Esophagus squamous epithelium (tissue), 5 donors: Measurements from ENCODE around the gene PTCD3. TPM values are rescaled to one million over a fixed set of nuclear protein-coding genes. Genes with fewer than 3 reads are reported as not detected.

ENCODE experiments used
- DNase-seq: peaks from one replicate; lab custom pipeline; 2025; lab: John Stamatoyannopoulos, UW
- H3K27ac ChIP-seq, 4 donors: fragments of 200-600 bp; sonication (generic); one replicate each; pipeline ENCODE4 v1.5.1; 2016 to 2019; ENCODE audit warnings: mild to moderate bottlenecking in 1 of 4
- H3K27me3 ChIP-seq, 4 donors: fragments of 200-600 bp; sonication (generic); 1 replicate in 3 of 4; 2 replicates in 1 of 4; pipeline versions ENCODE4 v1.5.1 to v1.6.0; 2017 to 2021; ENCODE audit warnings: antibody characterized with exemption in 1 of 4
- H3K36me3 ChIP-seq, 3 donors: fragments of 200-600 bp; sonication (generic); one replicate each; pipeline ENCODE4 v1.5.1; 2016 to 2019
- H3K4me1 ChIP-seq, 3 donors: fragments of 200-600 bp; sonication (generic); one replicate each; pipeline ENCODE4 v1.5.1; 2017 to 2019
- H3K4me3 ChIP-seq, 4 donors: fragments of 200-600 bp; sonication (generic); 1 replicate in 3 of 4; 2 replicates in 1 of 4; pipeline ENCODE4 v1.5.1; 2016 to 2019; ENCODE audit warnings: mild to moderate bottlenecking in 2 of 4, moderate library complexity in 1 of 4
- H3K9me3 ChIP-seq, 3 donors: fragments of 200-600 bp; sonication (generic); one replicate each; pipeline ENCODE4 v1.5.1; 2016 to 2019
- CTCF ChIP-seq, 6 experiments: fragments of 450-650 bp in 4 of 6; fragments of 200-600 bp in 2 of 6; sonication (generic) in 2 of 6; IDR thresholded peaks; one replicate each; pipeline ENCODE4 v1.5.1; 2016 to 2019; ENCODE audit warnings: antibody characterized with exemption in 6 of 6, mild to moderate bottlenecking in 4 of 6, moderate library complexity in 4 of 6
- POLR2A ChIP-seq, 4 donors: fragments of 450-650 bp; IDR thresholded peaks; one replicate each; pipeline ENCODE4 v1.6.1; 2017; ENCODE audit warnings: antibody characterized with exemption in 4 of 4, mild to moderate bottlenecking in 4 of 4, moderate library complexity in 3 of 4
- WGBS, 2 donors: methylation state at CpG; one replicate each; pipeline ENCODE4 v1.1.5; 2018; 5-methylcytosine and 5-hydroxymethylcytosine counted together
- intact Hi-C: fragments of 100-400 bp; cut with DNase I; formaldehyde crosslinking; loops from one replicate; pipeline ENCODE4 v1.15.0; 2022
- total RNA-seq, 4 donors: library from RNA; depleted of rRNA; stranded (reverse); fragments of >200 nt; gene quantifications; one replicate each; pipeline ENCODE4 v1.1.0, GENCODE V29; 2016
- donor health status: DM: yes; HTN: yes; CAD: no.

PTCD3 gene
- total RNA-seq, 4 donors from 2014 or later = 16.7 to 63.9 (median 53.1) TPM

GRCh38 chr2:86094229-86094628 lies 11.8 kb upstream of the PTCD3 start:
- 63 to 64% methylated on average over 1 of the region's 1 CpG for WGBS, 2 donors
- H3K36me3 ChIP-seq = peaks cover 0 to 98% (median 24%) of the 10 kb centered on the region in 3 donors
- TF ChIP-seq POLR2A (IDR thresholded peaks at IDR 0.05) = no peak
- no peak for TF ChIP-seq CTCF (IDR thresholded peaks at IDR 0.05)

GRCh38 chr2:86097114-86097896 lies 8.7 kb upstream of the PTCD3 start:
- intact Hi-C loops = no loop called here
- no peak for DNase-seq
- TF ChIP-seq CTCF (IDR thresholded peaks at IDR 0.05) (no peak), POLR2A (IDR thresholded peaks at IDR 0.05) (no peak)
- Histone ChIP-seq H3K27me3 (no peaks in the 10 kb centered on the region), H3K4me1 (no peaks in the 10 kb centered on the region), H3K9me3 (no peaks in the 10 kb centered on the region), H3K36me3 (peaks cover 3 to 97% (median 25%) of the 10 kb centered on the region in 3 donors), H3K27ac (no peak overlapping the region), H3K4me3 (no peak overlapping the region)
- WGBS, 2 donors = 93 to 98% methylated on average over 3 of the region's 3 CpGs

More at GRCh38 chr2:86094229-86094628, 11.8 kb upstream of the PTCD3 start:
- Histone ChIP-seq H3K27ac (no peak overlapping the region), H3K4me3 (no peak overlapping the region), H3K4me1 (no peaks in the 10 kb centered on the region), H3K27me3 (no peaks in the 10 kb centered on the region), H3K9me3 (no peaks in the 10 kb centered on the region)
- intact Hi-C loops = no loop called here
- DNase-seq = no peak

GRCh38 chr2:86097913-86098312 lies 8.1 kb upstream of the PTCD3 start:
- intact Hi-C loops = no loop called here
- no peak overlapping the region for H3K27ac ChIP-seq
- no peaks in the 10 kb centered on the region for H3K9me3 ChIP-seq
- H3K4me1 ChIP-seq = no peaks in the 10 kb centered on the region
- WGBS, 2 donors = 84 to 90% methylated on average over 1 of the region's 1 CpG
- no peak overlapping the region for H3K4me3 ChIP-seq
- TF ChIP-seq CTCF (IDR thresholded peaks at IDR 0.05) (no peak), POLR2A (IDR thresholded peaks at IDR 0.05) (no peak)
- peaks cover 3 to 97% (median 25%) of the 10 kb centered on the region in 3 donors for H3K36me3 ChIP-seq
- DNase-seq = no peak
- no peaks in the 10 kb centered on the region for H3K27me3 ChIP-seq

DNA sequence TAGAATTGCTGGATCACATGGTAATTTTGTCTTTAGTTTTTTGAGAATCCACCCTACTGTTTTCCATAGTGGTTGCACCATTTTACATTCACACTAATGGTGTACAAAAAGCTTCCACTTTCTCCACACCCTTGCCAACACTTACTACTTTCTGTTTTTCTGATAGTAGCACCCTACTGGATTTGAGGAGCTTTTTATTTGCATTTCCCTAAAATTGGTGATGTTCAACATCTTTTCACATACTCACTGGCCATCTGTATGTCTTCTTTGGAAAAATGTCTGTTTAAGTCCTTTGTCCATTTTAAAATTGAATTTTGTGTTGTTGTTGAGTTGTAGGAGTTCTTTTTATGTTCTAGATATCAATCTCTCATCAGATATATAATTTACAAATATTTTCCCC lies 3.9 kb upstream of the PTCD3 start:
- Histone ChIP-seq H3K27me3 (no peaks in the 10 kb centered on the region), H3K4me1 (peaks cover 11 to 28% (median 14%) of the 10 kb centered on the region in 3 donors), H3K9me3 (no peaks in the 10 kb centered on the region), H3K27ac (no peak overlapping the region), H3K36me3 (peaks cover 3 to 59% (median 11%) of the 10 kb centered on the region in 3 donors), H3K4me3 (no peak overlapping the region)
- DNase-seq = no peak
- TF ChIP-seq POLR2A (IDR thresholded peaks at IDR 0.05) (no peak), CTCF (IDR thresholded peaks at IDR 0.05) (no peak)
- intact Hi-C loops = no loop called here

DNA sequence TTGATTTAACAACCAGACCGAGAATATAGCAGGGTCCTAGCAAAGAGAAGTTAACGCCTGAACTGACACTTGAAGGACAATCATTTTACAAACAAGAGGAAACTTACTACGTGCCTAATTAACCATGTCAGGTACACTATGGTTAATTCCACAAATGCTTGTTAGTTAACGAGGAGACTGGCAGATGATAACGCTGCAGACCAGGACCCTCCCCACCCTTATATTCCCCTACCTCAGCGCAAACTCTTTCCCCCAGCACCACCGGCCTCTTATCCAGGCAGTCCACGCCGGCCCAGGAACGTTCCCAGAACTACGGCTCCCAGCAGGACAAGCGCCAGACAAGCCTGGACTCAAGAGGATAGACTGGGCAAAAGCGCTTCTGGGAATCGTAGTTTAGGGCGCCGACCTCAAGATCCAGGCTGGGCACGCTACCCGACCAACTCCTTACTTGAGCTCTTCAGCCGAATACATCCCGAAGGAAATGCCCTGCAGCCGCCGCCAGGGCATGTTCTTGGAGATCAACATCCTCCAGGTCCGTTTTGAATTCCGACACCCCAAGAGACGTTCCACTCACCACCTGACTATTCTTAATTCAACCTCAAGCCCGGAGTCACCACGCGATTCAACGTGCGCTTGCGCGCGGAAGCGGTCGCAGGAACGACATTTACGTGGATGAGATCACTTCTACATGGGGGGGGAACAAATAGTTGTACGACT lies 625 bp upstream of the PTCD3 start, which contains the start of gene POLR1A:
Gene POLR1A, minus strand, starts transcription at position 635 of the 717 bp plus-strand sequence. Its CDS starts 110 bp downstream, at position 525.
- Histone ChIP-seq H3K27ac (peak within 1 kb of the TSS; percentile 67 to 91 (median 89)), H3K27me3 (no peaks in the 10 kb centered on the region), H3K36me3 (peaks cover 2 to 50% (median 7%) of the 10 kb centered on the region in 3 donors), H3K4me1 (peaks cover 11 to 41% (median 15%) of the 10 kb centered on the region in 3 donors), H3K9me3 (no peaks in the 10 kb centered on the region), H3K4me3 (peak within 1 kb of the TSS; percentile 69 to 96 (median 85))
- peak; percentile 56 for DNase-seq
- TF ChIP-seq POLR2A (IDR thresholded peaks at IDR 0.05) (no peak), CTCF (IDR thresholded peaks at IDR 0.05) (no peak)
- intact Hi-C loops = no loop called here
- WGBS, 2 donors = 0 to 1% methylated on average over 30 to 34 of the region's 38 CpGs
